ENCODE measurements around the gene SCARB1. TPM values are rescaled to one million over a fixed set of nuclear protein-coding genes. Genes with fewer than 3 reads are reported as not detected.

The SCARB1 gene
- total and polyA plus RNA-seq, 9 of the 15 experiments (the other 6 are each of a cell fraction or from before 2014, with no cell fraction given), result 0.56 to 157 (median 52.8) TPM

- TF ChIP-seq ELK1 (CRISPR knock-in tag; IDR thresholded peaks at IDR 0.05) (no peak), MCM7 (IDR thresholded peaks at IDR 0.05) (no peak), HNRNPH1 (optimal IDR thresholded peaks at IDR 0.05; ENCODE audit: low read depth, low read length) (no peak), HSF4 (CRISPR knock-in tag; IDR thresholded peaks at IDR 0.05; ENCODE audit: borderline replicate concordance) (no peak), HMG20B (CRISPR knock-in tag; IDR thresholded peaks at IDR 0.05) (no peak), SIN3A (IDR thresholded peaks at IDR 0.05; ENCODE audit: borderline replicate concordance in 2 of 2, control insufficient read depth in 1 of 2, low read depth in 2 of 2, low read length in 2 of 2) (no peak), E4F1 (CRISPR knock-in tag; IDR thresholded peaks at IDR 0.05; ENCODE audit: borderline replicate concordance) (no peak), ZNF668 (CRISPR knock-in tag; IDR thresholded peaks at IDR 0.05) (no peak), ZNF695 (CRISPR knock-in tag; IDR thresholded peaks at IDR 0.05) (no peak), SMARCA5 (IDR thresholded peaks at IDR 0.05) (peak; percentile 59; the same call in 1 of the 2 replicates), ZNF347 (CRISPR knock-in tag; IDR thresholded peaks at IDR 0.05; ENCODE audit: low read depth) (no peak), KLF16 (IDR thresholded peaks at IDR 0.05) (no peak), TRIM24 (IDR thresholded peaks at IDR 0.05) (peak; percentile 73 to 76), STAT6 (CRISPR knock-in tag; IDR thresholded peaks at IDR 0.05) (no peak), TCF7 (IDR thresholded peaks at IDR 0.05; ENCODE audit: borderline replicate concordance) (no peak), MAFG (tag; conservative IDR thresholded peaks at IDR 0.05) (0 out of 2 replicates have a peak, but pooled peaks have one; percentile 17), ZNF354B (CRISPR knock-in tag; IDR thresholded peaks at IDR 0.05) (no peak), SRSF9 (IDR thresholded peaks at IDR 0.05; ENCODE audit: borderline replicate concordance, low read depth, low read length) (no peak), FOXA3 (CRISPR knock-in tag; conservative IDR thresholded peaks at IDR 0.05 in 1 of 2, IDR thresholded peaks at IDR 0.05 in 1 of 2) (no peak), SMARCB1 (IDR thresholded peaks at IDR 0.05; ENCODE audit: insufficient read length, low read depth) (no peak), NUFIP1 (IDR thresholded peaks at IDR 0.05; ENCODE audit: partially characterized antibody) (no peak), GATA2 (CRISPR knock-in tag; IDR thresholded peaks at IDR 0.05) (0 out of 2 replicates have a peak, but pooled peaks have one; percentile 21), HDAC2 (IDR thresholded peaks at IDR 0.05) (no peak), FOXJ2 (tag; IDR thresholded peaks at IDR 0.05) (no peak)
These were observed 123.6 kb downstream of the SCARB1 start (continued) for GRCh38 chr12:124739953-124740561.
